ENCODE results near the gene ASXL1.
A peak's percentile ranks its signal among the peaks of the same experiment; 100 is the strongest.
"Not testable (repeated sequence)": the region's sequence is repeated elsewhere in the genome, so short reads cannot be mapped to it uniquely, and the experiment has no call there.

ASXL1 gene

GRCh38 chr20:32350421-32350820 lies 7.7 kb upstream of the ASXL1 start:
- Mint-ChIP-seq H3K27me3 (no peaks in the 10 kb centered on the region), H3K27ac (no peak overlapping the region), H3K4me3 (no peak overlapping the region), H3K4me1 (peaks cover 14% of the 10 kb centered on the region), H3K9me3 (no peaks in the 10 kb centered on the region), H3K36me3 (ENCODE audit: low read depth) (peaks cover 15% of the 10 kb centered on the region)
- no peak for ATAC-seq
- no peak for DNase-seq

GRCh38 chr20:32352121-32352720 lies 5.9 kb upstream of the ASXL1 start:
- no peak for ATAC-seq
- Mint-ChIP-seq H3K27ac (no peak overlapping the region), H3K27me3 (no peaks in the 10 kb centered on the region), H3K4me1 (peaks cover 30% of the 10 kb centered on the region), H3K9me3 (no peaks in the 10 kb centered on the region), H3K4me3 (no peak overlapping the region), H3K36me3 (ENCODE audit: low read depth) (peaks cover 16% of the 10 kb centered on the region)
- no peak for DNase-seq

- Mint-ChIP-seq H3K4me3 (no peak overlapping the region), H3K27me3 (peaks cover 1% of the 10 kb centered on the region), H3K36me3 (ENCODE audit: low read depth) (peaks cover 8% of the 10 kb centered on the region), H3K9me3 (no peaks in the 10 kb centered on the region), H3K27ac (peak overlapping the region; percentile 70), H3K4me1 (peaks cover 35% of the 10 kb centered on the region)
- DNase-seq (no peak), ATAC-seq (no peak)
Measured at GRCh38 chr20:32353848-32354496, 4.2 kb upstream of the ASXL1 start.

GRCh38 chr20:32354592-32355416 lies 3.3 kb upstream of the ASXL1 start:
- peak overlapping the region; percentile 70 for H3K27ac Mint-ChIP-seq

GRCh38 chr20:32355417-32355841 lies 2.7 kb upstream of the ASXL1 start:
- Mint-ChIP-seq H3K4me1 (peaks cover 43% of the 10 kb centered on the region), H3K36me3 (ENCODE audit: low read depth) (peaks cover 19% of the 10 kb centered on the region), H3K4me3 (no peak overlapping the region), H3K27ac (peak overlapping the region; percentile 70), H3K9me3 (no peaks in the 10 kb centered on the region), H3K27me3 (peaks cover 1% of the 10 kb centered on the region)
- ATAC-seq: no peak
- no peak for DNase-seq

More at GRCh38 chr20:32354592-32355416, 3.3 kb upstream of the ASXL1 start:
- DNase-seq: no peak
- no peaks in the 10 kb centered on the region for H3K9me3 Mint-ChIP-seq
- peaks cover 37% of the 10 kb centered on the region for H3K4me1 Mint-ChIP-seq
- H3K36me3 Mint-ChIP-seq (ENCODE audit: low read depth): peaks cover 12% of the 10 kb centered on the region
- H3K27me3 Mint-ChIP-seq: peaks cover 1% of the 10 kb centered on the region
- ATAC-seq: peak; percentile 5
- H3K4me3 Mint-ChIP-seq: no peak overlapping the region

- DNase-seq, H3K27me3 Mint-ChIP-seq, ATAC-seq, H3K9me3 Mint-ChIP-seq, H3K4me3 Mint-ChIP-seq: not testable (repeated sequence)
- peaks cover 25% of the 10 kb centered on the region for H3K36me3 Mint-ChIP-seq (ENCODE audit: low read depth)
- H3K27ac Mint-ChIP-seq: peak overlapping the region; percentile 70
- H3K4me1 Mint-ChIP-seq: peaks cover 48% of the 10 kb centered on the region
Measured at GRCh38 chr20:32355907-32356621, 2.1 kb upstream of the ASXL1 start.

- Mint-ChIP-seq H3K9me3 (no peaks in the 10 kb centered on the region), H3K27me3 (peaks cover 1% of the 10 kb centered on the region), H3K27ac (peak overlapping the region; percentile 99), H3K4me1 (peaks cover 54% of the 10 kb centered on the region), H3K4me3 (peak overlapping the region; percentile 94), H3K36me3 (ENCODE audit: low read depth) (peaks cover 28% of the 10 kb centered on the region)
- ATAC-seq (no peak), DNase-seq (no peak)
Measured at GRCh38 chr20:32356622-32357374, 1.3 kb upstream of the ASXL1 start.

- peak overlapping the region; percentile 94 for H3K4me3 Mint-ChIP-seq
- H3K27me3 Mint-ChIP-seq: peaks cover 1% of the 10 kb centered on the region
- no peak for ATAC-seq
- H3K9me3 Mint-ChIP-seq: no peaks in the 10 kb centered on the region
- peaks cover 61% of the 10 kb centered on the region for H3K4me1 Mint-ChIP-seq
- peaks cover 30% of the 10 kb centered on the region for H3K36me3 Mint-ChIP-seq (ENCODE audit: low read depth)
- H3K27ac Mint-ChIP-seq: peak overlapping the region; percentile 99
- no peak for DNase-seq
Measured at GRCh38 chr20:32357375-32357868, 709 bp upstream of the ASXL1 start.

GRCh38 chr20:32358632-32358882 lies 426 bp downstream of the ASXL1 start:
- peaks cover 72% of the 10 kb centered on the region for H3K4me1 Mint-ChIP-seq

GRCh38 chr20:32358883-32359632 lies 927 bp downstream of the ASXL1 start:
- peaks cover 28% of the 10 kb centered on the region for H3K36me3 Mint-ChIP-seq (ENCODE audit: low read depth)
- peaks cover 1% of the 10 kb centered on the region for H3K27me3 Mint-ChIP-seq
- peak; percentile 8 for ATAC-seq
- H3K4me3 Mint-ChIP-seq: peak overlapping the region; percentile 95
- H3K27ac Mint-ChIP-seq: peak overlapping the region; percentile 89
- peak; percentile 85 for DNase-seq
- H3K4me1 Mint-ChIP-seq: peaks cover 76% of the 10 kb centered on the region
- no peaks in the 10 kb centered on the region for H3K9me3 Mint-ChIP-seq

More at GRCh38 chr20:32358632-32358882, 426 bp downstream of the ASXL1 start:
- ATAC-seq: no peak
- H3K9me3 Mint-ChIP-seq: no peaks in the 10 kb centered on the region
- H3K27me3 Mint-ChIP-seq: peaks cover 1% of the 10 kb centered on the region
- peaks cover 28% of the 10 kb centered on the region for H3K36me3 Mint-ChIP-seq (ENCODE audit: low read depth)
- H3K27ac Mint-ChIP-seq: no peak overlapping the region
- DNase-seq: no peak
- no peak overlapping the region for H3K4me3 Mint-ChIP-seq

GRCh38 chr20:32359633-32360332 lies 1.7 kb downstream of the ASXL1 start:
- DNase-seq: no peak

GRCh38 chr20:32360333-32360634 lies 2.2 kb downstream of the ASXL1 start:
- ATAC-seq: no peak
- peaks cover 74% of the 10 kb centered on the region for H3K4me1 Mint-ChIP-seq
- H3K27ac Mint-ChIP-seq: peak overlapping the region; percentile 89
- DNase-seq: no peak
- H3K9me3 Mint-ChIP-seq: no peaks in the 10 kb centered on the region
- peak overlapping the region; percentile 95 for H3K4me3 Mint-ChIP-seq
- H3K27me3 Mint-ChIP-seq: peaks cover 1% of the 10 kb centered on the region
- peaks cover 28% of the 10 kb centered on the region for H3K36me3 Mint-ChIP-seq (ENCODE audit: low read depth)

More at GRCh38 chr20:32359633-32360332, 1.7 kb downstream of the ASXL1 start:
- Mint-ChIP-seq H3K27me3 (peaks cover 1% of the 10 kb centered on the region), H3K4me1 (peaks cover 74% of the 10 kb centered on the region), H3K9me3 (no peaks in the 10 kb centered on the region), H3K36me3 (ENCODE audit: low read depth) (peaks cover 28% of the 10 kb centered on the region), H3K27ac (peak overlapping the region; percentile 89), H3K4me3 (peak overlapping the region; percentile 95)
- no peak for ATAC-seq

- Mint-ChIP-seq H3K27ac (peak overlapping the region; percentile 89), H3K4me3 (peak overlapping the region; percentile 95)
Measured at GRCh38 chr20:32362901-32363364, 4.8 kb downstream of the ASXL1 start.

More at GRCh38 chr20:32362901-32363364, 4.8 kb downstream of the ASXL1 start:
- no peak for ATAC-seq
- DNase-seq: no peak
- peaks cover 35% of the 10 kb centered on the region for H3K36me3 Mint-ChIP-seq (ENCODE audit: low read depth)
- H3K9me3 Mint-ChIP-seq: no peaks in the 10 kb centered on the region
- peaks cover 1% of the 10 kb centered on the region for H3K27me3 Mint-ChIP-seq
- H3K4me1 Mint-ChIP-seq: peaks cover 78% of the 10 kb centered on the region

All from activated naive CD8-positive, alpha-beta T cell treated with anti-CD3 and anti-CD28 coated beads, Interleukin-2, amount 50 U/mL, for 24 hours (primary cell).